ENCODE results near the gene GPSM1. TPM values are rescaled to one million over a fixed set of nuclear protein-coding genes. Genes with fewer than 3 reads are reported as not detected.
"Not testable (repeated sequence)": the region's sequence is repeated elsewhere in the genome, so short reads cannot be mapped to it uniquely, and the experiment has no call there.

GPSM1 gene
- total RNA-seq, 1 experiment from 2014 or later = 14.2 TPM

DNA sequence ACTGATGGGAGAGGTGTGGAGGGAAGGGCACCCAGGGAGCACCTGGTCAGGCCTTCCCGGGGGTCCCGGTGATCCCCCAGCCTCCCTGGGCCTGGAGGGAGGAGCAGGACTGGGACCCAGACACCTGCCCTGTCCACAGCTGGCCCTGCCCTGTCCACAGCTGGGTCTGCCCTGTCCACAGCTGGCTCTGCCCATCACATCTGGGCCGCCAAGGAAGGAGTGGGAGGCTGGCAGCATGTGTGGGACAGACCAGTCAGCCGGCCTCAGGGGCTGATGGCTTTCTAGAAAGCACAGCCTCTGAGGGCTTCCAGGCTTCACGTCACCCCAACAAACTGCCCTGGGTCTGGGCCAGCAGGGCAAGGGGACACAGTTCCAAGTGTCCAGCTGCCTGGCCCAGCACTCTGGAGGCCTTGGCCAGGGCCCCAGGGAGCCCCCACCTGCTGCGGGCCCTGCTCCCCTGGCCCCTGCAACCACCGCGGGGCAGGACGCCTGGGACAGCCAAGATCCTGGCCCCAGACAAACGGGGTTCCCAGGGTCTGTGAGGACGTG, 24.0 kb downstream of the GPSM1 start (continued):
- TF ChIP-seq KAT7 (CRISPR knock-in tag; IDR thresholded peaks at IDR 0.05; ENCODE audit: borderline replicate concordance) (no peak), NFATC4 (CRISPR knock-in tag; IDR thresholded peaks at IDR 0.05) (no peak), SOX15 (CRISPR knock-in tag; IDR thresholded peaks at IDR 0.05) (no peak), RELA (CRISPR knock-in tag; IDR thresholded peaks at IDR 0.05; ENCODE audit: borderline replicate concordance) (no peak), ZNF232 (CRISPR knock-in tag; IDR thresholded peaks at IDR 0.05) (no peak), ZBTB21 (CRISPR knock-in tag; IDR thresholded peaks at IDR 0.05; ENCODE audit: borderline replicate concordance) (no peak)
- TF ChIP-seq, protein P1, sequence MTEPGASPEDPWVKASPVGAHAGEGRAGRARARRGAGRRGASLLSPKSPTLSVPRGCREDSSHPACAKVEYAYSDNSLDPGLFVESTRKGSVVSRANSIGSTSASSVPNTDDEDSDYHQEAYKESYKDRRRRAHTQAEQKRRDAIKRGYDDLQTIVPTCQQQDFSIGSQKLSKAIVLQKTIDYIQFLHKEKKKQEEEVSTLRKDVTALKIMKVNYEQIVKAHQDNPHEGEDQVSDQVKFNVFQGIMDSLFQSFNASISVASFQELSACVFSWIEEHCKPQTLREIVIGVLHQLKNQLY (CRISPR knock-in tag; IDR thresholded peaks at IDR 0.05) = no peak

DNA sequence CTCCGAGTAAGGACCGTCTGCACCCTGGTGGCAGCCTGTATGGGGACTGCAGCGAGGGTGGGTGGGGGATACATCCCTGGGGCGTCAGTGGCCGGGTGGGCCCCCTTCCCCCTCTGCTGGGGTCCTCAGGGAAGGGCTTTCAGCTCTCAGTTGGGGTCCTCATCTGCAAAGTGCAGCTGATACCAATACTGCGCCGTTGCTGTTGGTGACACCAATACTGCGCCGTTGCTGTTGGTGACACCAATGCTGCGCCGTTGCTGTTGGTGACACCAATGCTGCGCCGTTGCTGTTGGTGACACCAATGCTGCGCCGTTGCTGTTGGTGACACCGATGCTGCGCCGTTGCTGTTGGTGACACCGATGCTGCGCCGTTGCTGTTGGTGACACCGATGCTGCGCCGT, 24.5 kb downstream of the GPSM1 start:
- H3K9me3 Mint-ChIP-seq; H3K27me3 Mint-ChIP-seq (ENCODE audit: low read depth); H3K4me3 Mint-ChIP-seq; POLR2A ChIA-PET; H3K36me3 Mint-ChIP-seq; H3K27ac Mint-ChIP-seq; DNase-seq (ENCODE audit: low spot score); H3K4me1 Mint-ChIP-seq; ATAC-seq: not testable (repeated sequence)
- CTCF ChIA-PET = interaction anchor here (0.8 kb wide), 1 partner anchor 12 kb away, joined by 3 read pairs; no protein-coding TSS in a partner anchor

DNA sequence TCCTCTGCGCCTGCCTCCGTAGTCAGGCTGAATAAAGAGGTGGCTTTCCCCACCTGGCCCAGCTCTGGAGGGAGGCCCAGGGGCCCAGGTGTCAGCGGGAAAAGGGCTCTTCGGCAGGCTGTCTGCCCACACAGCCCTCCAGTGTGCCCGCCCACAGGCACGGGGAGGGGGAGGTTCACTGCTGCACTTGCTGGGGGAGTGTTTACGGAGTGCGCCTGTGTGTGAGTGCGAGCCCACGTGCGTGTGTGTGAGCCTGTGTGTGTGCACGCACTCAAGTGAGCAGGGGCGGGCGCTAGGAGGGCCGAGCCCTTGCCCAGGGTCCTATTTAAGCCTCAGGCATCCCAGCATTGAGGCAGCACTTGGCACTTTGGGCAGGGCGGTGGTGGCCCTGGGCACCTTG, 25.3 kb downstream of the GPSM1 start:
- TF ChIP-seq, protein P2, sequence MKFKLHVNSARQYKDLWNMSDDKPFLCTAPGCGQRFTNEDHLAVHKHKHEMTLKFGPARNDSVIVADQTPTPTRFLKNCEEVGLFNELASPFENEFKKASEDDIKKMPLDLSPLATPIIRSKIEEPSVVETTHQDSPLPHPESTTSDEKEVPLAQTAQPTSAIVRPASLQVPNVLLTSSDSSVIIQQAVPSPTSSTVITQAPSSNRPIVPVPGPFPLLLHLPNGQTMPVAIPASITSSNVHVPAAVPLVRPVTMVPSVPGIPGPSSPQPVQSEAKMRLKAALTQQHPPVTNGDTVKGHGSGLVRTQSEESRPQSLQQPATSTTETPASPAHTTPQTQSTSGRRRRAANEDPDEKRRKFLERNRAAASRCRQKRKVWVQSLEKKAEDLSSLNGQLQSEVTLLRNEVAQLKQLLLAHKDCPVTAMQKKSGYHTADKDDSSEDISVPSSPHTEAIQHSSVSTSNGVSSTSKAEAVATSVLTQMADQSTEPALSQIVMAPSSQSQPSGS (CRISPR knock-in tag; IDR thresholded peaks at IDR 0.05; ENCODE audit: borderline replicate concordance, low read depth) = no peak
- TF ChIP-seq TEAD4 (CRISPR knock-in tag; IDR thresholded peaks at IDR 0.05) (no peak), ZNF423 (CRISPR knock-in tag; IDR thresholded peaks at IDR 0.05) (no peak), SMAD4 (CRISPR knock-in tag; IDR thresholded peaks at IDR 0.05) (no peak), SOX15 (CRISPR knock-in tag; IDR thresholded peaks at IDR 0.05) (no peak), NFE2L1 (CRISPR knock-in tag; IDR thresholded peaks at IDR 0.05) (no peak)
- TF ChIP-seq, protein P3, sequence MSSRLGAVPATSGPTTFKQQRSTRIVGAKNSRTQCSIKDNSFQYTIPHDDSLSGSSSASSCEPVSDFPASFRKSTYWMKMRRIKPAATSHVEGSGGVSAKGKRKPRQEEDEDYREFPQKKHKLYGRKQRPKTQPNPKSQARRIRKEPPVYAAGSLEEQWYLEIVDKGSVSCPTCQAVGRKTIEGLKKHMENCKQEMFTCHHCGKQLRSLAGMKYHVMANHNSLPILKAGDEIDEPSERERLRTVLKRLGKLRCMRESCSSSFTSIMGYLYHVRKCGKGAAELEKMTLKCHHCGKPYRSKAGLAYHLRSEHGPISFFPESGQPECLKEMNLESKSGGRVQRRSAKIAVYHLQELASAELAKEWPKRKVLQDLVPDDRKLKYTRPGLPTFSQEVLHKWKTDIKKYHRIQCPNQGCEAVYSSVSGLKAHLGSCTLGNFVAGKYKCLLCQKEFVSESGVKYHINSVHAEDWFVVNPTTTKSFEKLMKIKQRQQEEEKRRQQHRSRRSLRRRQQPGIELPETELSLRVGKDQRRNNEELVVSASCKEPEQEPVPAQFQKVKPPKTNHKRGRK (CRISPR knock-in tag; IDR thresholded peaks at IDR 0.05; ENCODE audit: borderline replicate concordance) = no peak
- POLR2A ChIA-PET = no interaction called here
- no peak overlapping the region for H3K27ac Mint-ChIP-seq
- CTCF ChIA-PET = interaction anchor here (0.8 kb wide), 1 partner anchor 13 kb away, joined by 3 read pairs; no protein-coding TSS in a partner anchor
- no peak for DNase-seq (ENCODE audit: low spot score)
- H3K4me3 Mint-ChIP-seq = no peak overlapping the region
- no peak for ATAC-seq
- H3K9me3 Mint-ChIP-seq = no peaks in the 10 kb centered on the region
- no peaks in the 10 kb centered on the region for H3K27me3 Mint-ChIP-seq (ENCODE audit: low read depth)
- no peaks in the 10 kb centered on the region for H3K36me3 Mint-ChIP-seq
- no peaks in the 10 kb centered on the region for H3K4me1 Mint-ChIP-seq

DNA sequence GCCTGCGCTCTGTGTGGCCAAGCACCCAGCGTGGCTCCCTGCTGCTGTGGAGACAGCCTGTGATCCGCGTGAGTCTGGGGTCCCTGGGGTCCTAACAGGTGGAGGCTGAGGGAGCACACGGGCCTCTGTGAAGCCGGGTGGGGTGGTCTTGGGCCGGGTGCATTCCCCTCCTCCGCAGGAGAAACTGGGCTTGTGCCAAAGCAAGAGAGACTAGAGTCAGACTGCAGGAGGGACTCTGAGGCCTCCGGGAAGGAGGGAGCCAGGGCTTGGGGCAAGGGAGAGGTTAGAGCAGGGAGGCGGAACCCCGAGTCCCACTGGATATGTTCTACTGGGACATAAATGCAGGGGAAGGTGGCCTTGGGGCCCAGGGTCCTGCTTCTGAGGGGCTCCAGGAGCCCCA, 25.7 kb downstream of the GPSM1 start:
- no peaks in the 10 kb centered on the region for H3K4me1 Mint-ChIP-seq
- ChIA-PET POLR2A (interaction anchor here (0.5 to 1.5 kb wide), 3 partner anchors 10 to 71 kb away, joined by 3 read pairs; no protein-coding TSS in a partner anchor), CTCF (interaction anchor here (1.1 to 1.9 kb wide), 2 partner anchors 10 to 14 kb away, joined by 3 to 7 read pairs; partner anchors contain the start of gene DNLZ)
- H3K36me3 Mint-ChIP-seq = no peaks in the 10 kb centered on the region
- DNase-seq (ENCODE audit: low spot score) (no peak), ATAC-seq (no peak)
- no peak overlapping the region for H3K27ac Mint-ChIP-seq
- no peaks in the 10 kb centered on the region for H3K27me3 Mint-ChIP-seq (ENCODE audit: low read depth)
- H3K9me3 Mint-ChIP-seq = no peaks in the 10 kb centered on the region
- no peak overlapping the region for H3K4me3 Mint-ChIP-seq
- TF ChIP-seq NR2C2 (CRISPR knock-in tag; IDR thresholded peaks at IDR 0.05) (no peak), ZNF396 (CRISPR knock-in tag; IDR thresholded peaks at IDR 0.05; ENCODE audit: borderline replicate concordance) (no peak), ATF1 (CRISPR knock-in tag; IDR thresholded peaks at IDR 0.05) (no peak), SMAD4 (CRISPR knock-in tag; IDR thresholded peaks at IDR 0.05) (no peak), ZNF232 (CRISPR knock-in tag; IDR thresholded peaks at IDR 0.05) (no peak), SOX15 (CRISPR knock-in tag; IDR thresholded peaks at IDR 0.05) (no peak), ESRRA (CRISPR knock-in tag; IDR thresholded peaks at IDR 0.05; ENCODE audit: borderline replicate concordance) (no peak), TP53 (CRISPR knock-in tag; IDR thresholded peaks at IDR 0.05) (no peak), ZNF263 (CRISPR knock-in tag; IDR thresholded peaks at IDR 0.05; ENCODE audit: low read depth) (no peak)
- TF ChIP-seq, protein P4, sequence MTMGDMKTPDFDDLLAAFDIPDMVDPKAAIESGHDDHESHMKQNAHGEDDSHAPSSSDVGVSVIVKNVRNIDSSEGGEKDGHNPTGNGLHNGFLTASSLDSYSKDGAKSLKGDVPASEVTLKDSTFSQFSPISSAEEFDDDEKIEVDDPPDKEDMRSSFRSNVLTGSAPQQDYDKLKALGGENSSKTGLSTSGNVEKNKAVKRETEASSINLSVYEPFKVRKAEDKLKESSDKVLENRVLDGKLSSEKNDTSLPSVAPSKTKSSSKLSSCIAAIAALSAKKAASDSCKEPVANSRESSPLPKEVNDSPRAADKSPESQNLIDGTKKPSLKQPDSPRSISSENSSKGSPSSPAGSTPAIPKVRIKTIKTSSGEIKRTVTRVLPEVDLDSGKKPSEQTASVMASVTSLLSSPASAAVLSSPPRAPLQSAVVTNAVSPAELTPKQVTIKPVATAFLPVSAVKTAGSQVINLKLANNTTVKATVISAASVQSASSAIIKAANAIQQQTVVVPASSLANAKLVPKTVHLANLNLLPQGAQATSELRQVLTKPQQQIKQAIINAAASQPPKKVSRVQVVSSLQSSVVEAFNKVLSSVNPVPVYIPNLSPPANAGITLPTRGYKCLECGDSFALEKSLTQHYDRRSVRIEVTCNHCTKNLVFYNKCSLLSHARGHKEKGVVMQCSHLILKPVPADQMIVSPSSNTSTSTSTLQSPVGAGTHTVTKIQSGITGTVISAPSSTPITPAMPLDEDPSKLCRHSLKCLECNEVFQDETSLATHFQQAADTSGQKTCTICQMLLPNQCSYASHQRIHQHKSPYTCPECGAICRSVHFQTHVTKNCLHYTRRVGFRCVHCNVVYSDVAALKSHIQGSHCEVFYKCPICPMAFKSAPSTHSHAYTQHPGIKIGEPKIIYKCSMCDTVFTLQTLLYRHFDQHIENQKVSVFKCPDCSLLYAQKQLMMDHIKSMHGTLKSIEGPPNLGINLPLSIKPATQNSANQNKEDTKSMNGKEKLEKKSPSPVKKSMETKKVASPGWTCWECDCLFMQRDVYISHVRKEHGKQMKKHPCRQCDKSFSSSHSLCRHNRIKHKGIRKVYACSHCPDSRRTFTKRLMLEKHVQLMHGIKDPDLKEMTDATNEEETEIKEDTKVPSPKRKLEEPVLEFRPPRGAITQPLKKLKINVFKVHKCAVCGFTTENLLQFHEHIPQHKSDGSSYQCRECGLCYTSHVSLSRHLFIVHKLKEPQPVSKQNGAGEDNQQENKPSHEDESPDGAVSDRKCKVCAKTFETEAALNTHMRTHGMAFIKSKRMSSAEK (CRISPR knock-in tag; IDR thresholded peaks at IDR 0.05; ENCODE audit: borderline replicate concordance) = no peak
- TF ChIP-seq, protein P1 (CRISPR knock-in tag; IDR thresholded peaks at IDR 0.05) = no peak

All from WTC11 (cell line).